T47D (cell line): Measurements from ENCODE around the gene CD300E.

ENCODE experiments used
- DNase-seq, 2 experiments: peaks; one replicate each; pipeline versions ENCODE4 v3.0.0 to v3.0.0-alpha.2; 2011 to 2012; ENCODE audit warnings: low read depth in 1 of 2, low spot score in 1 of 2
- JUND ChIP-seq: IDR thresholded peaks from 2 replicates; pipeline ENCODE4 v1.6.1; 2012; ENCODE audit warnings: low read depth
- in situ Hi-C: cut with HindIII; loops from 2 replicates; pipeline ENCODE4 v1.10.0; 2016; ENCODE audit warnings: low sequenced_read_pairs, low pct_unique_long_range_greater_than_20kb

CD300E gene

GRCh38 chr17:74566132-74566753 lies 57.3 kb downstream of the CD300E start:
- peak in 1 of 2 experiments; percentile 64 for DNase-seq
- no peak for TF ChIP-seq JUND
- in situ Hi-C loops = no loop called here

- in situ Hi-C loops = no loop called here
- TF ChIP-seq JUND = no peak
- DNase-seq = no peak
Measured at GRCh38 chr17:74565126-74565525, 58.4 kb downstream of the CD300E start.

GRCh38 chr17:74563358-74563757 lies 60.2 kb downstream of the CD300E start:
- in situ Hi-C loops = no loop called here
- no peak for DNase-seq
- TF ChIP-seq JUND = no peak

DNA sequence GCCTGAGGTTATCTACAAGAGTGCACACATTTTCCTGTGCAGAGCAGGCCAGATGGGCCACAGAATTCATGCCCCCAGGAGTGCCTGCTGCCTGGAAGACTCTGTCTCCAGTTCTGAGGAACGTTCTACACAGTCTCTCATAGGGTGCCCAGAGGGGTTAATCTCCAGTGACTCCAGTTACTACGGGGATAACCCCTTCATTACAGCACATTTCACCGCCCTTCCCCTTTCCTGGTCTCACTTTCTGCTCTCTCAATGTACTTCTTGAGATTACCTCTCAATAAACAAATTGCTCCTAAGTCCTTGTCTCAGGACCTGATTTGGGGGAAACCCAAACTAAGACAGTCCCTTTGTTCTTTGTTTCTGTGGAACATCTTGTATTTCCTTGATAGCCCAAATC lies 62.0 kb downstream of the CD300E start:
- no peak for DNase-seq
- in situ Hi-C loops = no loop called here
- TF ChIP-seq JUND = no peak
